IPS-NIHi11 (cell line): ENCODE results near the gene CORO2B.

Source experiments
- DNase-seq: peaks from one replicate; pipeline ENCODE4 v3.0.0; 2012; ENCODE audit warnings: mixed read lengths, low spot score

CORO2B gene

GRCh38 chr15:68774521-68775235 lies 195.9 kb downstream of the CORO2B start:
- no peak for DNase-seq

- no peak for DNase-seq
Observed at GRCh38 chr15:68775236-68775577, 196.4 kb downstream of the CORO2B start.

DNA sequence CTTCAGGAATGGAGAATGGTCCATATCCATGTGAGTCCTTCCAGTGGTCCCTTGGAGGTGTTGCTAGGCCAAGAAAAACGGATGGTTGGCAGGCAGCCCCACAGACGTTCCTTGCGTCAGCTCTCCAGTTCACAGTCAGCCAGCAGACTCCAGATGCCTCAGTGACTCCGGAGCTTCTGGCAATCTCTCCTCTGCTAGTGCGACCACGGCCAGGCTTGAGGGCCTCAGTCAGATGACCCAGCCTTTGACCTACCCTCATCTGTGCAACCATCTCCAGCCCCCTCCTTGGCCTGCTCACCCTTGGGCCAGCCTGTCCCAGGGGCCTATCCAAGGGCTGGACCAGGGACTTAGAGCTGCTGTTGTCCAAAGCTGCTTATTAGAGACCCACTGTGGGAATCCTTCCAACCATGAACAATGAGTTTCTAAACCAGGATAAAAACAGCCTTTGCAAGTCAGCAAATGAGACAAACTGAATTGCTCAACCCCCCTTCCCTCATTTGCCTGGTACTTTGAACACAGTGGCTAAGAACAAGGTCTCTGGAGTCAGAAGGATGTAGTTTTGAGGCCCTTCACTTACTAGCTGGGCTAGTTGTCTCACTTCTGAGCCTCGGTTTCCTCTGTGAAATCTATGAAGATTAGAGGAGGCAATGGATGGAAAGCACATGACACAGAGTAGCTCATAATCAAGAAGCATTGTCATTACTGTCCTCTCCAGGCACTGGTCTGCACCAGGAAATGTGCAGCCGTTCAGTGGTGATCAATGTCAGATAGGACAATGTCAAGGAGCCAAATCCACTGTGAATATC lies 197.1 kb downstream of the CORO2B start:
- peak; percentile 1 for DNase-seq

GRCh38 chr15:68776477-68777270 lies 197.9 kb downstream of the CORO2B start:
- no peak for DNase-seq
